Measurements from ENCODE around the gene MRPL34.
A peak's percentile ranks its signal among the peaks of the same experiment; 100 is the strongest.

MRPL34 gene

DNA sequence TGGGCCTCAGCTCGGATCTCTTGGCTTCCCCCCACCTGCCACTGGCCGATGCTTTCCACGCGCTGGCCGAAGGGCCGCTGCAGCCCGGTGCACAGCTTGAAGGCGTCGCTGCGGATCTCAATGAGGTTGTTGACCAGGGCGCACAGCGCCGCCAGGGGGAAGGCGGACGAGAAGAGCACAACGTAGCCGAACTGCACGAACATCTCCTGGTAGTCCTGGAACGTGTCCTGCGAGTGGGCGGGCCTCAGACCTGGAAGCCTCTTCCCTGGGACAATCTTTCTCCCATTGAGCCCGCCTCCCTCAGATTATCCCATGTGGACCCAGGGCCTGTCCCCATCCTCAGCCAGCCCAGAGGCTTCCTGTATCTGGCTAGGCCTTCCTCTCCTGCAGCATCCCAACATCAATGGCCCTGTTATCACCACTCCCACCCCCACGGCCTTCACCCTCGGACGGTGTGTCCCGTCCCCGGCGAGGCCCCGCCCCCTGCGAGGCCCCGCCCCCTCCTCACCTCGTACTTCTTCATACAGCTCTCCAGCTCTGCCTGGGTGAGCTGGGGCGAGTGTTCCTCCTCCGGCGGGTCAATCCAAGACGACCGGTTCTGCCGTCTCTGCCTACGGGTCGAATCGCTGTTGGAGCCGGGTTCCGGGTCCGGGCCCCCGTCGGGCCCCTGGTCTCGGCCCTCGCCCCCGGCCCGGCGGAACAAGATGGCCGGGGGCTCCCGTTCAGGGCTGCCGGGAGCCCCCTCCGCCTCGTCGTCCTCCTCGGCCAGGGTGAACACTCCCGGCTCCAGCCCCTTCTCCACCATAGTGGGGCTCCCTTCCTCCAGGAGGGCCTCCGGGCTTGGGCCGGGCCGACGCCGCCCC is 22.2 kb downstream of the MRPL34 start:
- peak in 9 of 51 donors; percentile 14 to 41 (median 22) for DNase-seq

DNA sequence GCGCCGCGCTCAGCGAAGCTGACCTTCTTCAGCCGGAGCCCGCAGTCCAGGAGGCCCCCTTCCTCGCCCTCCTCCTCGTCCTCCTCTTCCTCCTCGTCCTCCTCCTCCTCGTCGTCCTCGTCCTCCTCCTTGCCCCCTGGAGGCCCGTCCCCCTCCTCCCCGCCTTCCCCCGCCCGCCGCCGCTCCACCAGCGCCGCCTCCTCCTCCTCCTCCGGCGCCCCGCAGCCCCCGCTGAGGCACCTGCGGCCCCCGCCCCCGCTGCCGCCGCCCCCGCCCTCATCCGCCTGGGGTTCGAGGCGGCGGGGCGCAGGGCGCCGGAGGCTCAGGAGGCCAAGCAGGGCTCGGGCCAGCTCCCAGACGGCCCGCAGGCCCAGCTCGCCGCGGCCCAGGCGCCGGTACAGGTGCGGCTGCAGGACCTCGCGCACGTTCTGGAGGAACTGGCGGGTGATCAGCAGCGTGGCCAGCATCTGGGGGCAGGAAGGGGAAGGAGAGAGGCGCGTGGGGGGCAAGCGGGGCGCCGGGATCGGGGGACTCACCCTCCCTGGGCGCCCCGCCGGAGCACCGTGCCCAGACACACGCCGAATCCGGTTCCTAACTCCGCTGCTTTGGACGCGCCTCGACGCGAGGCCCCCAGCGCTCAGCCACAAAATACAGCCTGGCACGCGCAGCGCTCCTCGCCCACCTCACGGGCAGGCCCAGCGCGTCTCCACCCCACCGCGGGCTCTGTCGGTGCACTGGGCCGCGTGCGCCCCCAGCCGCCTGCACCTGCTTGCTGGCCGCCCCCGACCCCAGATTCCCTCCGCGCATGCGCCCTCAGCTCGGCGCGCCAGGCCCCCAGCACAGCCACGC is 23.1 kb downstream of the MRPL34 start:
- no peak for DNase-seq

DNA sequence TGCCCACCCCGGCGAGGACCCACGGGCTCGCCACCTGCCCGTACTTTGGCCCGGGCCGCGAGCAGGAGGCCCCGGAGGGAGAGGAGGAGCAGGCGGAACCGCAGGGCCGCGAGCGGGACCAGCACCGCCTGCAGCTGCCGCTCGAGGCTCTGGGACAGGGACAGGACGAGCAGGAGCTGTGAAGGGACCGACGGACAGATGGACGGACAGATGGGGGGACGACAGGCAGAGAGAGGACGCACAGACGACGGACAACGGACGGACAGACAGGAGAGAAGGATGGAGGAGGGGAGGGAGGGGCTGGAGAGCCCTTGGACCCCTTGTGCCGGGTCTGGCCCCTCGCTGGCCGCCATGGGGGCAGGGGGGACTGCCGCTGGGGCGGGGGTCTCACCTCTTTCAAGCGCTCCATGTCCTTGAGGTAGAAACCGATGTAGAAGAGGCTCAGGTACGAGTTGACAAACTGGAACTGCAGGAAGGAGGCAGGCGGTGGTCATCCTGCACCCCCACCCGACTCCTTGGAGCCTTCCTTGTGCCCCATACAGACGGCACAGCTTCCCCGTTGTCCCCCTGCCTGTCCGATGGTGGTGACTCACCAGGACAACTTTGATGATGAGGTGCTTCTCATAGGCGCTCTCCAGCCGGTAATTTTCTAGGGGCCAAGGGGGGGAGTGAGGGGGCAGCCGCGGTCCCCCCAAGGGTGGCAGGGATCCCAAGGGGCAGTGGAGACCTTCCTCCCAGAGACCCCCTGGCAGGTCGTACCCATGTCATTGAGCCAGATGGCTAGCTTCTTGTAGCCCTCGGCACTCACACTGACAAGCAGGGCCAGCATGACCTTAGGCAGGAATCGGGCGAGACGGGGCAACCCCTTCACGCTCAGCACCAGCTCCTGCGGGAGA is 23.9 kb downstream of the MRPL34 start:
- DNase-seq = no peak

DNA sequence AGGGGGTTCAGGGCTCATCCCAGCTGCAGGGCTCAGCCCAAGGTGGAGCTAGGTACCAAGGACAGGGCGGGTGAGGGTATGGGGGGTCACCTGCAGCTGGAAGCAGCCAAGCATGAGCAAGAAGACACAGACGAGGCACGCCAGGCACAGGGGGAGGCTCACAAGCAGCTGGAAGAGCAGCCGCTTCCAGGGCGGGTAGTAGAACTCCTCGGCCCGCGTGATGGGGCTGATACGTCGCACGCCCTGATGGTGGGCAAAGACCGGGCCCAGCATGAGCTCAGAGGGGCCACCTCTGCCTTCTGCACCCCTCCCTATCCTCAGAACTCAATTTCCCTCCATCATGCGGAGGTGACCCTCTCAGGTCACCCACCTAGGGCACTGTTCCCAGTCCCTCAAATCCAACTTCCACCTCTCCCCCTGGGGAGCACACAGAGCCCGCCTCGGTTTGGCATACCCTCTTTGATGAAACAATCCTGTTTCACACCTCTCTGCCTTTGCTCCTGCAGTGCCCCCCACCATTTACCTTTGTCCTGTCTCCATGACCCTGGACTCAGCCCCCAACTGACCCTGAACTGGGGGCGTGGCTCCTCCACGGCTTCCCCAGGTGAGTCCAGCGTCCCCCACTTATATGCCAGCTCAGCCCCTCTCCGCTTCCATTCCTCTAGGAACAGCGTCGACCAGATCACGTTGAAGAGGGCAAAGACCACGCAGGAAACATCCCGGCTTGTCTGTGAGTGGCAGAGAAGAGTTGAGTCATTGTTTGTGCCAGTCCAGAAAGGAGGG is 24.8 kb downstream of the MRPL34 start:
- no peak for DNase-seq

DNA sequence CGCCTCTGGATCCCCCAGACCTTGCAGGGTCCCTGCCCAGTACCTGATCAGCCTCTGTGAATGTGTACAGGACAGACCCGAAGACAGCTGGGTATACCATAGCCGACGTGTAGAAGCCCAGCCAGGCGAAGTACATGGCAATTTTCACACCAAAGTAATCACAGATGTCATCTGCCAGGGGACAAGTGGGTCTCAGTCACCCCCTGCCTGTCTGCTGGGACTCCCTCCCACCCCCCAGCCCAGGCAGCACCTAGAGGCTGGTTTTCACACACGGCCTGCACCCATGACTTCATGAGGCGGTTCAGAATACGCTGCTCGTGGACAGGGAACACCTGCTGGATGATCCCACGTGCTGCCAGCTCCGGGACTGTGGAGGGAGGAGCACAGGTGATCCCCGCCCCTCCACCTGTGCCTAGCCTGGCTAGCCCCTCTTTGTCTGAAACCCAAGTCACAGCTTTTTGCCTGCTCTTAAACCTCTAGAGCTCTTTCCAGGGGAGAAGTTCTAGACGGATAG is 25.4 kb downstream of the MRPL34 start:
- DNase-seq = no peak

DNA sequence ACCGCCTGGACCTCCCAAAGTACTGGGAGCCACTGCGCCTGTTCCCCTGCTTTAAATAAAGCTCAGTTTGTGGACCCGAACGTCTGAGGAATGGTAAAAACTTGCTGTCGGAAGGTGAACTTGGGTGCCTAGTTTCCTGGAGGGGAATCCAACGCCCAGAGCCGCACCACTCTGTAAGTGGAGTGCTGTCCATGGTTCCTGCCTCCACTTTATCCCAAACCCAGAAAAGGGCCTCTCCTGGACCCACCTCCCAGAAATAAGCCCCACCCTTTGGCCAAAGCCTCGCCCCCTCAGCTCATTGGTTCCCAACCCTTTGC is 26.6 kb downstream of the MRPL34 start:
- DNase-seq = no peak

DNA sequence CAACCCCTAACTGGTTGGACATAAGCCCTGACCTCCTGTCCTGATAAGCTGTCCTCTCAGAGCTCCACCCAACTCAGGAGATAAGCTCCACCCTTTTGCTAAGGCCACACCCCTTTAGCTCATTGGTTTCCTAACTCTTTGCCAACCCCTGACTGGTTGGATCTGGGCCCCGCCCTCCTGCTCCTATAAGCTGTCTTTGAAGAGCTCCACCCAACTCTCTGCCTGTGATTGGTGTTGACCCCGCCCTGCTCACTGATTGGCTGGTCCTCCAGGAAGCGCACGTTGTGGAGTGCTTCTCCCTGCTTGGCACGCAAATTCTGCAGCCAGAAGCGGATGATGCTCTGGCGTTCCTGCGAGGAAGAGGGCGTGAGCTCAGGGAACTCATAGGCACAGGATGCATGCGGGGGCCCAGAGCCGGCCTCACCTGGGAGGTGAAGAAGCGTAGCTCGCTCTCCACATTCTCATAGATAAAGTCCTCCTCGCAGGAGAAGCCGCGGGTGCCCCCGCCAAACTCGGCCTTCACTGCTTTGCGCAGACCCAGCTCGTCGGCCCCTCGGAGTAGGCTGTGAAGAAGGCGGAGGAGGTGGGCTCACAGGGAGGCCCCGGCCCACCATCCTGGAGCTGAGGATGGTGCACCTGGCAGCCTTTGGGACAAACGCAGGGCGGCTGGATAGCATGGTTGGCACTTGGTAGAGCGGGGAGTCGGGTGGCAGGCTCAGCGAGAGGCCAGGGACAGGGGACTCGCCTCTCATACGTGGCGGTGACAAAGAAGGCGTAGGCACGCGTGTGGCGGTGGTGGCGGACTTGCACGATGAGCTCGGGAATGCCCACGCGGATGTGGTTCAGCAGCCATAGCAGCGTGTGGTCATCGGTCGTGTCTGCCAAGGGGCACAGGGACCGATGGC is 27.3 kb downstream of the MRPL34 start:
- DNase-seq = peak in 7 of 51 donors; percentile 10 to 44 (median 29)

DNA sequence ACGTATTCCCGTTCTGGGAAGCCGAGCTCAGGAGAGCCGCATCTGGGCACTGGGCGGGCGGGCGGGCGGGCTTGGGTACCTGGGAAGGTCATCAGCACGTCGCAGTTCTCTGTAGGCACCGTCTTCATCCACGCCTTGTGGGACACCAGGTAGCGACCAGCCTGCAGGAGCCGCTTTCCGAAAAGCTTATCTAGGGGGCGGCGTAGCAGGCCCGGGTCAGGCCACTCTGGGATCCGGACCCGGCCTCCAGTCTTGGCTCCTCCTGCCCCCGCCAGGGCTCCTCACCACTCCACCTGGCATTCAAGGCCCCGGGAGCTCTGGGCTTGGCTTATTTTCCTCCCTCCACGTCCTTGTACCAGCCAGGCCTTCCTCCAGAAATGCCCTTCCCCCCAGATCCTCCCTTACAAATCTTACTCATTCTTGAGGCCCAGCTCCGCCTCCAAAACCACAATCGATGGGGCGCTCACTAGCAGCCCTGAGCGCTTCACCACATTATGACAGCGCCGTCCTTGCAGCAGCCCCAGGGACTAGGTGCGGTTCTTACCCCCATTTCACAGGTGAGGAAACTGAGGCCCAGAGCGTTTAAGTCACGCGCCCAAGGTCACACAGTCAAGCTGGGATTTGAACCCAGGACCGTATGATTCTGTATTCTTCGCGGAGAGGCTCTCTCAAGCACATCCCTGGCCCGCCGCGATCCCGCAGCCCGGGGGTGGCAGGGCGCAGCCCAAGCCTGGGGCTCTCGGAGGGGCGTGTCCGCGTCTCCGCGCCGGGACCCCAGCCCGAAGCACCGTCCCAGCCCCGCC is 28.1 kb downstream of the MRPL34 start:
- DNase-seq = peak in 5 of 51 donors; percentile 18 to 38 (median 34)

DNA sequence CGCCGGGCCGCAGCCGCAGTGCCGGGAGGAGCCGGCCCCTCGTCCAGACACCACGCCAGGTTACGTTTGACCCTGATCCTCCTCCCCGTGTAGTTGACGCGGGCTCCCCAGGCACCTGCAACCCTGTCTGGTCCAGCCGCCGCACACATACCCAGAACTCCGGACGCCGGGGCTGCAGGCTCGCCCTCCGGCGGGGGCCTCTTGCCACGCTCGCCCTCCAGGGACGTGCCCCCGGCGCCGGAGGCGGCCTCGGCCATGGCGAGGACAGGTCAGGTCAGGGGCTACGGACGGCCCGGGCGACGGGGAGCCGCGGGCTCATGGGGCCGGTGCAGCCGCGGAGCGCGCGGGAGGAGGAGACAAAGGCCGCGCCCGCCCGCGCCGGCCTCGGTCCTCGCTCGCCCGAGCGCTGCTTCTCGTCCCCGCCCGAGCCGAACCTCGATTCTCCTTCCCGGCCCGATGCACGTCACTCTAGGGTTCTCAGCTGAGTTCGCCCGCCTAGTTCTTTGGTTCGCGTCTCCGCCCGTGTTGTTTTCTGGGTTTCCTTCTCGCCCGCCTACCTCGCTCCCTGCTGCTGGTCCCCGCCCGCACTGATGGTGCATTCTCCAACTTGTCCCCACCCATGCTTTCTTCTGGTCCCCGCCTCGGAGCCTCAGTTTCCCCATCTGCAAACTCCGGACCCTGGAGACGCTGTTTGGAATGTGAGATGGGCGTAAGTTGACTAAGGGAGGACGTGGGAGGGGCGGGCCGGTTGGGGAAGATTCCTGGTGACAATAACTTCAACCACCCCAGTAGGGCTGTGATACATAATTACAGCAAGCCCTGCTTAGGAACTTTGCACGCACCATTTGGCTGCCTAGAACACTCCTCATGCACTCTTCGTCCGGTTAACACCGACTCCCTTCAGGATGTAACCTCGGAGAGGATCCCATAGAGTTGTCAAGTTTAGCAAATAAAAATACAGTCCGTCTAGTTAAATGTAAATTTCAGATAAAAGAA is 29.0 kb downstream of the MRPL34 start, which contains the start of gene ANO8:
TSS of gene ANO8 (minus strand) at position 442 of the 996 bp plus-strand sequence. CDS start at position 257, 185 bp downstream.
- peak; percentile 54 to 99 (median 91) for DNase-seq

DNA sequence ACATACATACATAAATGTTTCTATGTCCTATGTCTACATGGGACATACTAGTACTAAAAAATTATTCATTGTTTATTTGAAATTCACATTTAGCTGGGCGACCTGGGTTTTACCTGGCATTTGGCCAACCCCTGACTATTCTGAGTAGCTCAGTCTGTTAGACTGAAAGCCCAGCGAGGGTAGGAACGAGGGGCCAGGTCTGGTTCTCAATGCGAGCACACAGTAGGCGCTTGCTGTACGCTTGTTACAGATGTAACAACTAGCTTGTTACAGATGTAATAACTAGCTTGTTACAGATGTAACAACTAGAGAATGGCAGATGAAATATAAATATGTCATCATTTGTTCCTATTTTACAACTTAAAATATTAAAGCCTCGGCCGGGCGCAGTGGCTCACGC is 29.9 kb downstream of the MRPL34 start:
- no peak for DNase-seq

DNA sequence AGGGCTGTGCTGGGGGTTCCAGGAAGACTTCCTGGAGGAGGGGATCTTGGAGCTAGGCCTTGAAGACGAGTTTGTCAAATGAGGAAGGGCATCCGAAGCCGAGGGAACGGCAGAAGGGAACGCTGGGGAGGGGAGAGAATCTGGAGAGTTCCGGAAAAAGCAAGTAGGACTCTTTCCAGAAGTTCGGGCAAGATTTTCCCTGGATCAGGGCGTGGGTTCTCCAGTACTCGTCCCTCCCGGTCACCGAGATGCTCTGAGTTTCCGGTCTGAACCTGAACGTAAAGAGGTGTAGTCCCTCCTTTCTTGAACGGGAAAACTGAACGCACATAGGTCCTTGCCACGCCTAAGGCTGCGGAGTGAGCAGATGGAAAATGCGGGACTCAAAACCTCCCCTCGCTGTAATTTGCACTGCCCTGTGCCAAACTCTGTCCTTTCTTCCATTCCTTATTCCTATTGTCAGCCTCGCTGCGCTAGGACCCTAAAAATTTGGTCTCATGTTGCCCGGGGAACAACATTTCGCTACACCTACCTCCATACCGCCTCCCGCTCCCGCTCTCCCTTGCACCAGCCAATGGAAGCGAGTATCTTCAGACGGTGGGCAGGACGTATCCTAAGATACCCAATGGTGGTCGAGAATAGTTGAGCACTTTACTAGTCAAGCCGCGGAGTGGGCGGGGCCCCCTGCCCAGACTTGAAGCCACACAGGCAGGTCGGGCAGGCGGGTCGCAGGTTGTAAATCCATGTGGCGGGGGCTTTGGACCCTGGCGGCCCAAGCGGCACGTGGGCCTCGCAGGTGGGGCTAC is 31.4 kb downstream of the MRPL34 start, which contains the start of gene GTPBP3:
TSS of gene GTPBP3 (plus strand) at position 682 of the 803 bp plus-strand sequence. CDS start at position 741, 59 bp downstream.
- DNase-seq = peak; percentile 28 to 100 (median 91)

DNA sequence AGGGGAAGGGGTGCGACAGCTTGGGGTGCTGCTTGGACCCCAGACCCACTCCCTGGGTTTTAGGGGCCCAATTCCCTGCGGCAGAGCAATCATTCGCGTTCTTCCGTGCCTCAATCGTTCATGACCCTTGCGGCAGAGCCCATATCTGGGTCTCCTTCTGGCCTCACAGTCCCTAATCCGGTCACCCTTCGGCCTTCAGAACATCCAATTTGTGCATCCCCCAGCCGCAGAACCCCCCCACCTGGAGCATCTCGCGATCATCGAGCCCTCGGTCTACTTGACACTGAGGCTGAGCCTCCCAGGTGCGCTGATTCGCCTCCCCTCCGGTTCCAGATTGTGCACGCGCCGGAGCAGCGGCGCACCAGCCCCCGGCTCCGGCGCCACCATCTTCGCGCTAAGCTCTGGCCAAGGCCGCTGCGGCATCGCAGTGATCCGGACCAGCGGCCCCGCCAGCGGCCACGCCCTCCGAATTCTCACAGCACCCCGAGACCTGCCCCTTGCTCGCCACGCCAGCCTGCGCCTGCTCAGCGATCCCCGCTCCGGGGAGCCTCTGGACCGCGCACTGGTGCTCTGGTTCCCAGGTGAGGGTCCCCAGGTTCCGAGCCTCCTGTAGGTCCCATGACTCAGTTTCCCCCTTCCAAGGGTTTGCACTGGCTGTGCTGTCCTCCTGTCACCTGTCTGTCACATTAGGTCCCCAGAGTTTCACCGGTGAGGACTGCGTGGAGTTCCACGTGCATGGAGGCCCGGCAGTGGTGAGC is 32.2 kb downstream of the MRPL34 start:
- no peak for DNase-seq

DNA sequence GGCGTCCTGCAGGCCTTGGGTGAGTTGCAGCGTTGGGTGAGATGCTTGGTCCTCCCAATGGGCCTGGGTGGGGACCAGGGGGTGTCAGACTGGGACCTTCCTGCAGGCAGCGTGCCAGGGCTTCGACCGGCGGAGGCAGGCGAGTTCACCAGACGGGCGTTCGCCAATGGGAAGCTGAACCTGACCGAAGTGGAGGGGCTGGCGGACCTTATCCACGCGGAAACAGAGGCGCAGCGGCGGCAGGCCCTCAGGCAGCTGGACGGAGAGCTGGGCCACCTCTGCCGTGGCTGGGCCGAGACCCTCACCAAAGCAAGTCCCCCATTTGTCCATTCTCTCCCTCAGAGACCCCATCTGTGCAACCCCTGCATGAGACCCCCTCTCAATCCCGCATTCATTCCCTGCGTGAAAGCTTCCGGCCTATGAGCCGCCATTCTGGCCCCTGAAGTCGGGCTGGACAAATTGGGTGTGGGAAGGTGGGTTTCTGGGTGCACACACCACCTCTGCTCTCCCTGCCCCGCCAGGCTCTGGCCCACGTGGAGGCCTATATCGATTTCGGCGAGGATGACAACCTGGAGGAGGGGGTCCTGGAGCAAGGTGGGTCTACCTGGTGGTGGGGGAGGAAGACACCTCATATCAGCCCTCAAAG is 32.9 kb downstream of the MRPL34 start:
- DNase-seq = no peak

DNA sequence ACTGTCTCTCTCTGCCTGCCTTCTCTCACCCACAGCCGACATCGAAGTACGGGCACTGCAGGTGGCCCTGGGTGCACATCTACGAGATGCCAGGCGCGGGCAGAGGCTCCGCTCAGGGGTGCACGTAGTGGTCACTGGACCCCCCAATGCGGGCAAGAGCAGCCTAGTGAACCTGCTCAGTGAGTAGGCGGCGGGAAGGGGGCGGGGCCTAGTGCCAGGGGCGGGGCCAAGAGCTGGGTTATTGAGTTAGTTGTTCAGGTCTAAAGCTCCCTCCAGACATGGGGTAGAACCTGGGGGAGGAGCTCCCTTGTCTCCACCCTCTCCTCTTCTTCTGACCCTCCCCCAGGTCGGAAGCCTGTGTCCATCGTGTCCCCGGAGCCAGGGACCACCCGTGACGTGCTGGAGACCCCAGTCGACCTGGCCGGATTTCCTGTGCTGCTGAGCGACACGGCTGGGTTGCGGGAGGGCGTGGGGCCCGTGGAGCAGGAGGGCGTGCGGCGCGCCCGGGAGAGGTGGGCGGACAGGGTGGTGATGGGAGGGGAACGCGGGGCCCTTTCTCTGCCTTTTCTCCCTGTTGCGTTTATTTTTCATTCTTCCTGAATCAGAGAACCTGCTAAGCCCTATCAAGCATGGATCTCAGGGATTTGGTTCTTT is 33.5 kb downstream of the MRPL34 start:
- DNase-seq = no peak
